ENCODE results near the gene POLA2.

DNA sequence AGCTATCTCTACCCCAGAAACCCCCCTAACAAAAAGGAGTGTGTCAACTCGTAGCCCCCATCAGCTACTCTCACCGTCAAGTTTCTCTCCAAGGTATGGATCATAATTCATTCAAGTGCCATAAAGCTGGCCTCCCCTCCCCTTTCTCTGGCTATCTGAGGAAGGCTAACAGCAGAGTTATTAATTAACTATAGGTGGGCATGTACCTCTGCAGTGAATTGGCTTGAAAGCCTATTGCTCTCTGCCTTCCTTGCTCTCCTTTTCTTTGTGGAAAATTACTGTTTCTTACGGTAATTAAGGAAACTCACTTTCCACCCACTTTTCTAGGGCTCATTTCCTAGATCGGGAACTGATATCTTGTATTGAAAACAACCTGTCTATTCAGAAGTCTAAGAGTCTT is 14.1 kb downstream of the POLA2 start:
- TF ChIP-seq, protein P1, sequence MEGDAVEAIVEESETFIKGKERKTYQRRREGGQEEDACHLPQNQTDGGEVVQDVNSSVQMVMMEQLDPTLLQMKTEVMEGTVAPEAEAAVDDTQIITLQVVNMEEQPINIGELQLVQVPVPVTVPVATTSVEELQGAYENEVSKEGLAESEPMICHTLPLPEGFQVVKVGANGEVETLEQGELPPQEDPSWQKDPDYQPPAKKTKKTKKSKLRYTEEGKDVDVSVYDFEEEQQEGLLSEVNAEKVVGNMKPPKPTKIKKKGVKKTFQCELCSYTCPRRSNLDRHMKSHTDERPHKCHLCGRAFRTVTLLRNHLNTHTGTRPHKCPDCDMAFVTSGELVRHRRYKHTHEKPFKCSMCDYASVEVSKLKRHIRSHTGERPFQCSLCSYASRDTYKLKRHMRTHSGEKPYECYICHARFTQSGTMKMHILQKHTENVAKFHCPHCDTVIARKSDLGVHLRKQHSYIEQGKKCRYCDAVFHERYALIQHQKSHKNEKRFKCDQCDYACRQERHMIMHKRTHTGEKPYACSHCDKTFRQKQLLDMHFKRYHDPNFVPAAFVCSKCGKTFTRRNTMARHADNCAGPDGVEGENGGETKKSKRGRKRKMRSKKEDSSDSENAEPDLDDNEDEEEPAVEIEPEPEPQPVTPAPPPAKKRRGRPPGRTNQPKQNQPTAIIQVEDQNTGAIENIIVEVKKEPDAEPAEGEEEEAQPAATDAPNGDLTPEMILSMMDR (conservative IDR thresholded peaks at IDR 0.05 in 1 of 2, IDR thresholded peaks at IDR 0.05 in 1 of 2; ENCODE audit: extremely low read depth in 1 of 2, insufficient read depth in 1 of 2, low read depth in 1 of 2, low read length in 2 of 2) = no peak
- TF ChIP-seq EZH2 (IDR thresholded peaks at IDR 0.05; ENCODE audit: borderline replicate concordance, low read length) = no peak

All from mammary epithelial cell (primary cell).